ENCODE data around the gene DHX38.

GRCh38 chr16:72109966-72110530 is 16.4 kb downstream of the DHX38 start:
- no peak for TF ChIP-seq POLR2A (IDR thresholded peaks at IDR 0.05; ENCODE audit: low read depth)
- TF ChIP-seq, protein P1, sequence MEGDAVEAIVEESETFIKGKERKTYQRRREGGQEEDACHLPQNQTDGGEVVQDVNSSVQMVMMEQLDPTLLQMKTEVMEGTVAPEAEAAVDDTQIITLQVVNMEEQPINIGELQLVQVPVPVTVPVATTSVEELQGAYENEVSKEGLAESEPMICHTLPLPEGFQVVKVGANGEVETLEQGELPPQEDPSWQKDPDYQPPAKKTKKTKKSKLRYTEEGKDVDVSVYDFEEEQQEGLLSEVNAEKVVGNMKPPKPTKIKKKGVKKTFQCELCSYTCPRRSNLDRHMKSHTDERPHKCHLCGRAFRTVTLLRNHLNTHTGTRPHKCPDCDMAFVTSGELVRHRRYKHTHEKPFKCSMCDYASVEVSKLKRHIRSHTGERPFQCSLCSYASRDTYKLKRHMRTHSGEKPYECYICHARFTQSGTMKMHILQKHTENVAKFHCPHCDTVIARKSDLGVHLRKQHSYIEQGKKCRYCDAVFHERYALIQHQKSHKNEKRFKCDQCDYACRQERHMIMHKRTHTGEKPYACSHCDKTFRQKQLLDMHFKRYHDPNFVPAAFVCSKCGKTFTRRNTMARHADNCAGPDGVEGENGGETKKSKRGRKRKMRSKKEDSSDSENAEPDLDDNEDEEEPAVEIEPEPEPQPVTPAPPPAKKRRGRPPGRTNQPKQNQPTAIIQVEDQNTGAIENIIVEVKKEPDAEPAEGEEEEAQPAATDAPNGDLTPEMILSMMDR (IDR thresholded peaks at IDR 0.05): no peak

Measured in esophagus muscularis mucosa (tissue), 3 donors.